Nephron (organoid): ENCODE data around the gene CST2.
"Not testable (repeated sequence)": the region's sequence is repeated elsewhere in the genome, so short reads cannot be mapped to it uniquely, and the experiment has no call there.

Experiments used
- H3K27ac Mint-ChIP-seq, 3 experiments: 2 replicates each; pipeline ENCODE4 v1.8.0; 2020; ENCODE audit warnings: mixed read lengths in 3 of 3, mild to moderate bottlenecking in 2 of 3, moderate library complexity in 1 of 3
- H3K27me3 Mint-ChIP-seq: 2 replicates; pipeline ENCODE4 v1.8.0; 2021; ENCODE audit warnings: low read depth, mild to moderate bottlenecking, moderate library complexity, mixed read lengths
- H3K36me3 Mint-ChIP-seq: 2 replicates; pipeline ENCODE4 v1.8.0; 2020; ENCODE audit warnings: low read depth, mixed read lengths
- H3K4me1 Mint-ChIP-seq: 2 replicates; pipeline ENCODE4 v1.8.0; 2020; ENCODE audit warnings: mixed read lengths
- H3K4me3 Mint-ChIP-seq, 3 experiments: 2 replicates each; pipeline ENCODE4 v1.8.0; 2020; ENCODE audit warnings: mild to moderate bottlenecking in 3 of 3, mixed read lengths in 3 of 3, moderate library complexity in 2 of 3
- H3K9me3 Mint-ChIP-seq: 2 replicates; pipeline ENCODE4 v1.8.0; 2020; ENCODE audit warnings: mixed read lengths
- CTCF ChIP-seq, 3 experiments: fragments of 200-600 bp; sonication (generic); IDR thresholded peaks; one replicate each; pipeline ENCODE4 v1.5.0; 2021; ENCODE audit warnings: antibody characterized with exemption in 3 of 3; ENCODE audit not compliant: unreplicated experiment in 3 of 3

Gene CST2

GRCh38 chr20:23794841-23795240 is 31.7 kb downstream of the CST2 start:
- Mint-ChIP-seq H3K27ac (no peak overlapping the region), H3K4me3 (no peak overlapping the region), H3K36me3 (no peaks in the 10 kb centered on the region), H3K27me3 (no peaks in the 10 kb centered on the region), H3K4me1 (no peaks in the 10 kb centered on the region), H3K9me3 (peaks cover 2% of the 10 kb centered on the region)
- no peak for TF ChIP-seq CTCF (IDR thresholded peaks at IDR 0.05; ENCODE audit: unreplicated experiment in 3 of 3)

GRCh38 chr20:23794065-23794464 is 32.5 kb downstream of the CST2 start:
- Mint-ChIP-seq H3K4me1 (no peaks in the 10 kb centered on the region), H3K4me3 (no peak overlapping the region), H3K9me3 (peaks cover 6% of the 10 kb centered on the region), H3K27ac (no peak overlapping the region), H3K27me3 (no peaks in the 10 kb centered on the region), H3K36me3 (no peaks in the 10 kb centered on the region)
- TF ChIP-seq CTCF (IDR thresholded peaks at IDR 0.05; ENCODE audit: unreplicated experiment in 3 of 3) = no peak

- Mint-ChIP-seq H3K9me3 (no peaks in the 10 kb centered on the region), H3K36me3 (no peaks in the 10 kb centered on the region), H3K4me3 (no peak overlapping the region), H3K27ac (no peak overlapping the region), H3K27me3 (no peaks in the 10 kb centered on the region), H3K4me1 (peaks cover 5% of the 10 kb centered on the region)
- TF ChIP-seq CTCF (IDR thresholded peaks at IDR 0.05; ENCODE audit: unreplicated experiment in 3 of 3) = no peak
These were observed 43.1 kb downstream of the CST2 start for GRCh38 chr20:23783447-23783846.

- no peaks in the 10 kb centered on the region for H3K9me3 Mint-ChIP-seq
- TF ChIP-seq CTCF (IDR thresholded peaks at IDR 0.05; ENCODE audit: unreplicated experiment in 3 of 3) = peak; percentile 24 to 50 (median 46)
- no peaks in the 10 kb centered on the region for H3K27me3 Mint-ChIP-seq
- peaks cover 5% of the 10 kb centered on the region for H3K4me1 Mint-ChIP-seq
- H3K4me3 Mint-ChIP-seq = no peak overlapping the region
- H3K27ac Mint-ChIP-seq = no peak overlapping the region
- H3K36me3 Mint-ChIP-seq = no peaks in the 10 kb centered on the region
These were observed 44.1 kb downstream of the CST2 start for GRCh38 chr20:23782366-23782983.

- H3K4me3 Mint-ChIP-seq, H3K27me3 Mint-ChIP-seq, H3K36me3 Mint-ChIP-seq, H3K9me3 Mint-ChIP-seq, H3K27ac Mint-ChIP-seq: not testable (repeated sequence)
- peaks cover 11% of the 10 kb centered on the region for H3K4me1 Mint-ChIP-seq
These were observed 47.9 kb downstream of the CST2 start for GRCh38 chr20:23778676-23779075.

- H3K4me3 Mint-ChIP-seq, H3K36me3 Mint-ChIP-seq, H3K9me3 Mint-ChIP-seq, H3K27me3 Mint-ChIP-seq: not testable (repeated sequence)
- peaks cover 11% of the 10 kb centered on the region for H3K4me1 Mint-ChIP-seq
- peak overlapping the region in 1 of 3 experiments; percentile 84 for H3K27ac Mint-ChIP-seq
These were observed 49.1 kb downstream of the CST2 start for GRCh38 chr20:23777380-23777779.

GRCh38 chr20:23776067-23776771 is 50.3 kb downstream of the CST2 start:
- Mint-ChIP-seq H3K4me3 (peak overlapping the region in 1 of 3 experiments; percentile 22), H3K9me3 (no peaks in the 10 kb centered on the region), H3K36me3 (no peaks in the 10 kb centered on the region), H3K27me3 (peaks cover 9% of the 10 kb centered on the region), H3K4me1 (peaks cover 11% of the 10 kb centered on the region), H3K27ac (peak overlapping the region; percentile 53 to 85 (median 84))
- TF ChIP-seq CTCF (IDR thresholded peaks at IDR 0.05; ENCODE audit: unreplicated experiment in 3 of 3) = peak in 1 of 3 experiments; percentile 23
